H9 (cell line): ENCODE measurements around the gene CHRNA5. TPM values are rescaled to one million over a fixed set of nuclear protein-coding genes. Genes with fewer than 3 reads are reported as not detected.

ENCODE experiments used
- DNase-seq: peaks from one replicate; pipeline ENCODE4 v3.0.0-alpha.2; 2017
- H2AFZ ChIP-seq: one replicate; pipeline ENCODE4 v1.6.1; 2013; ENCODE audit warnings: mild to moderate bottlenecking, low read length, control low read depth, moderate library complexity
- H2AK5ac ChIP-seq: 2 replicates; pipeline ENCODE4 v1.6.1; 2013; ENCODE audit warnings: low read length, control low read depth, mixed read lengths; ENCODE audit not compliant: insufficient read length
- H2BK120ac ChIP-seq: one replicate; pipeline ENCODE4 v1.6.1; 2013; ENCODE audit warnings: low read depth, mild to moderate bottlenecking, low read length, control low read depth, inconsistent platforms; ENCODE audit not compliant: poor library complexity, severe bottlenecking
- H2BK12ac ChIP-seq: 2 replicates; pipeline ENCODE4 v1.6.1; 2013; ENCODE audit warnings: low read length, control low read depth, mixed read lengths, low read depth; ENCODE audit not compliant: insufficient read length
- H2BK15ac ChIP-seq: 2 replicates; pipeline ENCODE4 v1.6.1; 2013; ENCODE audit warnings: low read depth, low read length, control low read depth
- H2BK20ac ChIP-seq: one replicate; pipeline ENCODE4 v1.6.1; 2013; ENCODE audit warnings: low read depth, mild to moderate bottlenecking, low read length, control low read depth, inconsistent platforms; ENCODE audit not compliant: poor library complexity, severe bottlenecking
- H2BK5ac ChIP-seq: 2 replicates; pipeline ENCODE4 v1.6.1; 2013; ENCODE audit warnings: low read length, control low read depth, mixed read lengths; ENCODE audit not compliant: insufficient read length
- H3K14ac ChIP-seq: 2 replicates; pipeline ENCODE4 v1.6.1; 2013; ENCODE audit warnings: low read length, control low read depth; ENCODE audit not compliant: insufficient read depth
- H3K18ac ChIP-seq: 2 replicates; pipeline ENCODE4 v1.6.1; 2013; ENCODE audit warnings: low read depth, mild to moderate bottlenecking, mixed read lengths, low read length, control low read depth; ENCODE audit not compliant: insufficient read length
- H3K23ac ChIP-seq: 2 replicates; pipeline ENCODE4 v1.6.1; 2013; ENCODE audit warnings: low read length, control low read depth, mixed read lengths, low read depth; ENCODE audit not compliant: insufficient read length
- H3K23me2 ChIP-seq: 2 replicates; pipeline ENCODE4 v1.6.1; 2013; ENCODE audit warnings: low read depth, mild to moderate bottlenecking, mixed read lengths, low read length, control low read depth; ENCODE audit not compliant: insufficient read length, poor library complexity, severe bottlenecking
- H3K27ac ChIP-seq: 2 replicates; pipeline ENCODE4 v1.5.1; 2013; ENCODE audit warnings: low read length, control low read depth, mixed read lengths, low read depth; ENCODE audit not compliant: insufficient read length
- H3K27me3 ChIP-seq: 2 replicates; pipeline ENCODE4 v1.6.1; 2013; ENCODE audit warnings: low read length, control low read depth, inconsistent platforms; ENCODE audit not compliant: insufficient read depth
- H3K4ac ChIP-seq: 2 replicates; pipeline ENCODE4 v1.6.1; 2013; ENCODE audit warnings: low read depth, mild to moderate bottlenecking, control low read depth, inconsistent platforms, low read length, moderate library complexity
- H3K4me1 ChIP-seq: 2 replicates; pipeline ENCODE4 v1.6.1; 2013; ENCODE audit warnings: low read length, control low read depth, inconsistent platforms; ENCODE audit not compliant: insufficient read depth
- H3K4me2 ChIP-seq: 2 replicates; pipeline ENCODE4 v1.6.1; 2013; ENCODE audit warnings: low read length, control low read depth, mixed read lengths; ENCODE audit not compliant: insufficient read length, insufficient read depth
- H3K56ac ChIP-seq: 2 replicates; pipeline ENCODE4 v1.6.1; 2013; ENCODE audit warnings: low read depth, mild to moderate bottlenecking, mixed read lengths, low read length, control low read depth; ENCODE audit not compliant: insufficient read length
- H3K79me1 ChIP-seq: 2 replicates; pipeline ENCODE4 v1.6.1; 2013; ENCODE audit warnings: low read depth, mild to moderate bottlenecking, moderate library complexity, low read length, control low read depth, inconsistent platforms; ENCODE audit not compliant: insufficient read depth, poor library complexity, severe bottlenecking
- H3K79me2 ChIP-seq: 2 replicates; pipeline ENCODE4 v1.6.1; 2013; ENCODE audit warnings: low read length, control low read depth, inconsistent platforms; ENCODE audit not compliant: insufficient read depth
- H3K9ac ChIP-seq: 2 replicates; pipeline ENCODE4 v1.6.1; 2013; ENCODE audit warnings: low read length, control low read depth, mixed read lengths; ENCODE audit not compliant: insufficient read length; ENCODE audit errors: extremely low read depth
- H3K9me3 ChIP-seq: one replicate; pipeline ENCODE4 v1.6.1; 2013; ENCODE audit warnings: low read depth, low read length, inconsistent platforms; ENCODE audit not compliant: control insufficient read depth
- H3T11ph ChIP-seq: one replicate; pipeline ENCODE4 v1.6.1; 2013; ENCODE audit warnings: mild to moderate bottlenecking, low read length, control low read depth, inconsistent platforms
- H4K20me1 ChIP-seq: one replicate; pipeline ENCODE4 v1.6.1; 2013; ENCODE audit not compliant: control insufficient read depth, insufficient read length, insufficient read depth
- H4K5ac ChIP-seq: 2 replicates; pipeline ENCODE4 v1.6.1; 2013; ENCODE audit warnings: low read depth, mild to moderate bottlenecking, mixed read lengths, low read length, control low read depth; ENCODE audit not compliant: insufficient read length
- H4K8ac ChIP-seq: replicated peaks from 2 replicates; pipeline ENCODE4 v1.6.1; 2013; ENCODE audit warnings: low read length, control low read depth, mixed read lengths, low read depth; ENCODE audit not compliant: insufficient read length
- H4K91ac ChIP-seq: 2 replicates; pipeline ENCODE4 v1.6.1; 2013; ENCODE audit warnings: low read depth, mild to moderate bottlenecking, moderate library complexity, mixed read lengths, low read length, control low read depth; ENCODE audit not compliant: insufficient read length
- H3K27ac Mint-ChIP-seq, 3 experiments: 2 replicates in 2 of 3; 3 replicates in 1 of 3; pipeline ENCODE4 v1.8.0; 2020 to 2021; ENCODE audit warnings: mixed read lengths in 3 of 3, mild to moderate bottlenecking in 1 of 3, moderate library complexity in 1 of 3
- H3K27me3 Mint-ChIP-seq: 2 replicates; pipeline ENCODE4 v1.8.0; 2021; ENCODE audit warnings: low read depth, mild to moderate bottlenecking, moderate library complexity, mixed read lengths
- H3K36me3 Mint-ChIP-seq, 3 experiments: 2 replicates in 2 of 3; 3 replicates in 1 of 3; pipeline ENCODE4 v1.8.0; 2020 to 2021; ENCODE audit warnings: low read depth in 3 of 3, mixed read lengths in 3 of 3; ENCODE audit not compliant: insufficient read depth in 1 of 3
- H3K4me1 Mint-ChIP-seq, 2 experiments: 2 replicates each; pipeline ENCODE4 v1.8.0; 2020; ENCODE audit warnings: mixed read lengths in 2 of 2
- H3K4me3 Mint-ChIP-seq, 2 experiments: 2 replicates in 1 of 2; 3 replicates in 1 of 2; pipeline ENCODE4 v1.8.0; 2020 to 2021; ENCODE audit warnings: mild to moderate bottlenecking in 2 of 2, mixed read lengths in 2 of 2, moderate library complexity in 1 of 2
- H3K9me3 Mint-ChIP-seq, 2 experiments: 2 replicates in 1 of 2; 3 replicates in 1 of 2; pipeline ENCODE4 v1.8.0; 2020; ENCODE audit warnings: mild to moderate bottlenecking in 2 of 2, mixed read lengths in 2 of 2, moderate library complexity in 1 of 2
- CTCF ChIP-seq: fragments of 200-600 bp; sonication (generic); conservative IDR thresholded peaks from 3 replicates; pipeline ENCODE4 v1.8.0; 2021; ENCODE audit warnings: antibody characterized with exemption, mild to moderate bottlenecking
- total RNA-seq: library from RNA; stranded (reverse); gene quantifications from 2 replicates; pipeline ENCODE4 v1.2.1, GENCODE V29; 2021

The CHRNA5 gene
- total RNA-seq, 1 experiment from 2014 or later = 16.5 TPM

GRCh38 chr15:78599189-78599588 is 33.9 kb downstream of the CHRNA5 start:
- Histone ChIP-seq H3K79me1 (no peaks in the 10 kb centered on the region), H3K27me3 (no peaks in the 10 kb centered on the region), H3K4me2 (no peak overlapping the region), H3K14ac (no peak overlapping the region), H3K9me3 (no peaks in the 10 kb centered on the region), H4K91ac (no peak overlapping the region), H2AFZ (no peak overlapping the region), H4K8ac (no peak overlapping the region), H3K18ac (no peak overlapping the region), H2BK15ac (no peak overlapping the region), H3K56ac (no peak overlapping the region), H3K23ac (no peak overlapping the region), H2BK120ac (no peak overlapping the region), H3K23me2 (no peaks in the 10 kb centered on the region), H3K79me2 (no peaks in the 10 kb centered on the region), H2AK5ac (no peak overlapping the region), H2BK20ac (no peak overlapping the region), H4K20me1 (no peaks in the 10 kb centered on the region), H3K4me1 (no peaks in the 10 kb centered on the region), H2BK12ac (no peak overlapping the region), H2BK5ac (no peak overlapping the region), H4K5ac (no peak overlapping the region), H3K9ac (no peak overlapping the region), H3K4ac (no peak overlapping the region), H3K27ac (no peak overlapping the region), H3T11ph (no peak overlapping the region)
- Mint-ChIP-seq H3K27ac (no peak overlapping the region), H3K9me3 (peaks cover 0 to 1% of the 10 kb centered on the region in 2 experiments; a peak in 2 of 5 replicates), H3K27me3 (no peaks in the 10 kb centered on the region; the same call in 1 of the 2 replicates), H3K36me3 (peaks cover 14 to 18% (median 15%) of the 10 kb centered on the region in 3 experiments; a peak in 6 of 7 replicates), H3K4me1 (peaks cover 0 to 4% of the 10 kb centered on the region in 2 experiments; a peak in 2 of 4 replicates), H3K4me3 (no peak overlapping the region)
- DNase-seq = no peak
- TF ChIP-seq CTCF = no peak
